22Rv1 (cell line): Measurements from ENCODE around the gene PHYKPL.
"Not testable (repeated sequence)": the region's sequence is repeated elsewhere in the genome, so short reads cannot be mapped to it uniquely, and the experiment has no call there.

ENCODE experiments used
- ZFX ChIP-seq: fragments of 450-650 bp; IDR thresholded peaks from 2 replicates; pipeline ENCODE4 v1.6.1; 2017; ENCODE audit warnings: antibody characterized with exemption, borderline replicate concordance
- TF ChIP-seq, protein P1 (sequence below): fragments of 450-650 bp; IDR thresholded peaks from 2 replicates; pipeline ENCODE4 v1.5.1; 2017; ENCODE audit warnings: mild to moderate bottlenecking

DNA sequence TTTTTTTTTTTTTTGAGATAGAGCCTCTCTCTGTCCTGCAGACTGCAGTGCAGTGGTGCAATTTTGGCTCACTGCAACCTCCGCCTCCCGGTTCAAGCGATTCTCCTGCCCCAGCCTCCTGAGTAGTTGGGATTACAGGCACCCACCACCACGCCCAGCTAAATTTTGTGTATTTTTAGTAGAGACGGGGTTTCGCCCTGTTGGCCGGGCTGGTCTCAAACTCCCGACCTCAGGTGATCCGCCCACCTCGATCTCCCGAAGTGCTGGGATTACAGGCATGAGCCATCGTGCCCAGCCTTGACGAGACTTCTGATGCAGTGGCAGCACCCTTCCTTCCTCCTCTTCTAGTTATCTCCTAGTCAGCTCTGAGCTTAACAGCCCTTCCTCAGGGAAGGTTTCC, 3.5 kb downstream of the PHYKPL start:
- TF ChIP-seq, protein P1, sequence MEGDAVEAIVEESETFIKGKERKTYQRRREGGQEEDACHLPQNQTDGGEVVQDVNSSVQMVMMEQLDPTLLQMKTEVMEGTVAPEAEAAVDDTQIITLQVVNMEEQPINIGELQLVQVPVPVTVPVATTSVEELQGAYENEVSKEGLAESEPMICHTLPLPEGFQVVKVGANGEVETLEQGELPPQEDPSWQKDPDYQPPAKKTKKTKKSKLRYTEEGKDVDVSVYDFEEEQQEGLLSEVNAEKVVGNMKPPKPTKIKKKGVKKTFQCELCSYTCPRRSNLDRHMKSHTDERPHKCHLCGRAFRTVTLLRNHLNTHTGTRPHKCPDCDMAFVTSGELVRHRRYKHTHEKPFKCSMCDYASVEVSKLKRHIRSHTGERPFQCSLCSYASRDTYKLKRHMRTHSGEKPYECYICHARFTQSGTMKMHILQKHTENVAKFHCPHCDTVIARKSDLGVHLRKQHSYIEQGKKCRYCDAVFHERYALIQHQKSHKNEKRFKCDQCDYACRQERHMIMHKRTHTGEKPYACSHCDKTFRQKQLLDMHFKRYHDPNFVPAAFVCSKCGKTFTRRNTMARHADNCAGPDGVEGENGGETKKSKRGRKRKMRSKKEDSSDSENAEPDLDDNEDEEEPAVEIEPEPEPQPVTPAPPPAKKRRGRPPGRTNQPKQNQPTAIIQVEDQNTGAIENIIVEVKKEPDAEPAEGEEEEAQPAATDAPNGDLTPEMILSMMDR: not testable (repeated sequence)
- not testable (repeated sequence) for TF ChIP-seq ZFX
